Esophagus squamous epithelium (tissue), 4 donors: ENCODE results near the gene GNAL.

Experiments used
- POLR2A ChIP-seq, 4 donors: fragments of 450-650 bp; IDR thresholded peaks; one replicate each; pipeline ENCODE4 v1.6.1; 2017; ENCODE audit warnings: antibody characterized with exemption in 4 of 4, mild to moderate bottlenecking in 4 of 4, moderate library complexity in 3 of 4
- TF ChIP-seq, protein P1 (sequence below), 6 experiments: fragments of 450-650 bp in 4 of 6; fragments of 200-600 bp in 2 of 6; sonication (generic) in 2 of 6; IDR thresholded peaks; one replicate each; pipeline ENCODE4 v1.5.1; 2016 to 2019; ENCODE audit warnings: antibody characterized with exemption in 6 of 6, mild to moderate bottlenecking in 4 of 6, moderate library complexity in 4 of 6

DNA sequence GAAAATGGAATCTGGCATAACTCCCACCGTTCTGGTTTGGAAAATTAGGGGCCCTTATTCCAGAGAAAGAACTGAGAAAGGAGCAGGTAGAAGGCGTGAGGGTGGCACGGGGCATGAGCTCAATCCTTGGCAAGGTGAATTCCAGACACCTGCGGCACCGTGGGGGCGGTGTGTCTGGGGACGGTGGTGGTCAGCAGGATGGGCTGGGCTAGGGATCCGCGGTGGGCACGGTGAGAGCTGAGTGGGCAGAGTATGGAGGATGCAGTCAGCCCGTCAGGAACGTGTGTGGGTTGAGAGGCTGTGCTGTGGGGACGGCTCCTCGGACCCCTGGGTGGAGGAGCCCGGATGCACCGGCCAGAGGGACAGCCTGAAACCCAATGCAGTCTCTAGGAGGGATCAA lies 61.1 kb downstream of the GNAL start:
- no peak for TF ChIP-seq POLR2A (IDR thresholded peaks at IDR 0.05)
- TF ChIP-seq, protein P1, sequence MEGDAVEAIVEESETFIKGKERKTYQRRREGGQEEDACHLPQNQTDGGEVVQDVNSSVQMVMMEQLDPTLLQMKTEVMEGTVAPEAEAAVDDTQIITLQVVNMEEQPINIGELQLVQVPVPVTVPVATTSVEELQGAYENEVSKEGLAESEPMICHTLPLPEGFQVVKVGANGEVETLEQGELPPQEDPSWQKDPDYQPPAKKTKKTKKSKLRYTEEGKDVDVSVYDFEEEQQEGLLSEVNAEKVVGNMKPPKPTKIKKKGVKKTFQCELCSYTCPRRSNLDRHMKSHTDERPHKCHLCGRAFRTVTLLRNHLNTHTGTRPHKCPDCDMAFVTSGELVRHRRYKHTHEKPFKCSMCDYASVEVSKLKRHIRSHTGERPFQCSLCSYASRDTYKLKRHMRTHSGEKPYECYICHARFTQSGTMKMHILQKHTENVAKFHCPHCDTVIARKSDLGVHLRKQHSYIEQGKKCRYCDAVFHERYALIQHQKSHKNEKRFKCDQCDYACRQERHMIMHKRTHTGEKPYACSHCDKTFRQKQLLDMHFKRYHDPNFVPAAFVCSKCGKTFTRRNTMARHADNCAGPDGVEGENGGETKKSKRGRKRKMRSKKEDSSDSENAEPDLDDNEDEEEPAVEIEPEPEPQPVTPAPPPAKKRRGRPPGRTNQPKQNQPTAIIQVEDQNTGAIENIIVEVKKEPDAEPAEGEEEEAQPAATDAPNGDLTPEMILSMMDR (IDR thresholded peaks at IDR 0.05): no peak
